Measurements from ENCODE around the gene MLC1. TPM values are rescaled to one million over a fixed set of nuclear protein-coding genes. Genes with fewer than 3 reads are reported as not detected.
A peak's percentile ranks its signal among the peaks of the same experiment; 100 is the strongest.

The MLC1 gene
- total and polyA plus RNA-seq, 9 donors: 0.31 to 1.2 (median 0.79) TPM

DNA sequence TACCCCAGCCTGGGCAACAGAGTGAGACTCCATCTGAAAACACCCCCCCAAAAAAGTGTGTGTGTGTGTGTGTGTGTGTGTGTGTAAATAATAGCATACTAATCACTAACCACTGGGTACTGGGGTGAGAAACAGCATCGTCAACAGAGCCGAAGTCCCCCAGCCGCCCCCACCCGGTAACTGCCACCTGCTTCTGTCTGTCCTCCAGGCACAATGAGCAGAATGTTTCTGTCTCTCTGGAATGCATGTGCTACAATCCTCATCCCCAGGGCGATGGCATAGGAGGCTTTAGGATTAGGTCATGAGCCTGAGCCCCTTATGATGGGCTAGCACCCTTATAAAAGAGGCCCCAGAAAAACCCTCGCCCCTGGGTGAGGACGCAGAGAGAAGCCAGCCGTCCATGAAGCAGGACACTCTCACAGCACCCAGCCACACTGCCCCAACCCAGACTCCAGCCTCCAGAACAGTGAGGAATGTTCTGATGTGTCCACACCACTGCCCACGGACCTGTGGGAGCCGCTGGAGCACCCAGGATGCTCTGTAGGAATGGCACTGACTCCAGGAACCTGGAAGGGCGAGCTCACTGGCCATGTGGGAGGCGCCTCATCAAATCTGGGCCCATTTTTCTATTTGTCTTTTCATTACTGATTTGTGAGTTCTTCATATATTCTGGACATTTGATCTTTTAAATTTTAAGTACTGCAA is 37.0 kb downstream of the MLC1 start:
- H3K27me3 ChIP-seq (ENCODE audit: control insufficient read depth, insufficient read depth, low read length): no peaks in the 10 kb centered on the region
- peak; percentile 63 for DNase-seq
- peak overlapping the region; percentile 35 for H3K27ac ChIP-seq (ENCODE audit: low read length)
- no peaks in the 10 kb centered on the region for H3K36me3 ChIP-seq (ENCODE audit: control insufficient read depth, insufficient read depth, low read length)
- WGBS (ENCODE audit: insufficient coverage): 60% methylated on average over 3 of the region's 12 CpGs
- no peak overlapping the region for H3K4me3 ChIP-seq (ENCODE audit: low read length)
- H3K4me1 ChIP-seq (ENCODE audit: control insufficient read depth, insufficient read depth, low read length): peaks cover 10% of the 10 kb centered on the region
- H3K9me3 ChIP-seq (replicated peaks; ENCODE audit: control insufficient read depth, low read depth, low read length): peaks cover 2% of the 10 kb centered on the region

DNA sequence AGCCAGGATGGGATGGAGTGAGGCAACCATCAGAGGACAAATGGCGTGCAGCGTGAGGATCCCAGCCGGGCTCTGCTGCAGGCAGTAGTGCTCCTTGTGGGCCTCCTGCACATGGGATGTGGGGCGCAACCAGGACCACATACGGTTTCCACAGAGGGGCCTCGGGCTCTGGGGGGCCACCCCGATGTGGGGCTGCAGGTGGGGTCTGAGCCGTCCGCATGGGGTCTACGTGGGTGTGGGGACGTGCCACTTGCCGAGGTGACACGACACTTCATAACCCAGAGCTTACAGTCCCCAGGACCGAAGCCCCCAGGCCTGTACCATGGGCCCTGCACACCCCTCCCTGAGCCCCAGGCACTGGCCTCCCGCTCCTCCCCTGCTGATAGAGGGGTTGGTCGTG is 37.9 kb downstream of the MLC1 start:
- 83% methylated on average over 15 of the region's 16 CpGs for WGBS (ENCODE audit: insufficient coverage)
- H3K9me3 ChIP-seq (replicated peaks; ENCODE audit: control insufficient read depth, low read depth, low read length): no peaks in the 10 kb centered on the region
- H3K4me1 ChIP-seq (ENCODE audit: control insufficient read depth, insufficient read depth, low read length): peaks cover 10% of the 10 kb centered on the region
- no peaks in the 10 kb centered on the region for H3K36me3 ChIP-seq (ENCODE audit: control insufficient read depth, insufficient read depth, low read length)
- no peak for DNase-seq
- no peak overlapping the region for H3K4me3 ChIP-seq (ENCODE audit: low read length)
- H3K27ac ChIP-seq (ENCODE audit: low read length): no peak overlapping the region
- H3K27me3 ChIP-seq (ENCODE audit: control insufficient read depth, insufficient read depth, low read length): no peaks in the 10 kb centered on the region

GRCh38 chr22:50046481-50047245 is 38.6 kb downstream of the MLC1 start:
- H3K4me3 ChIP-seq (ENCODE audit: low read length): no peak overlapping the region
- whole genome bisulfite sequencing (ENCODE audit: insufficient coverage): 80% methylated on average over 12 of the region's 27 CpGs
- H3K9me3 ChIP-seq (replicated peaks; ENCODE audit: control insufficient read depth, low read depth, low read length): no peaks in the 10 kb centered on the region
- no peak for DNase-seq
- H3K4me1 ChIP-seq (ENCODE audit: control insufficient read depth, insufficient read depth, low read length): peaks cover 10% of the 10 kb centered on the region
- no peaks in the 10 kb centered on the region for H3K27me3 ChIP-seq (ENCODE audit: control insufficient read depth, insufficient read depth, low read length)
- H3K36me3 ChIP-seq (ENCODE audit: control insufficient read depth, insufficient read depth, low read length): no peaks in the 10 kb centered on the region
- no peak overlapping the region for H3K27ac ChIP-seq (ENCODE audit: low read length)

- Histone ChIP-seq H3K9me3 (replicated peaks; ENCODE audit: control insufficient read depth, low read depth, low read length) (no peaks in the 10 kb centered on the region), H3K4me3 (ENCODE audit: low read length) (no peak overlapping the region), H3K27ac (ENCODE audit: low read length) (no peak overlapping the region), H3K4me1 (ENCODE audit: control insufficient read depth, insufficient read depth, low read length) (peaks cover 10% of the 10 kb centered on the region), H3K36me3 (ENCODE audit: control insufficient read depth, insufficient read depth, low read length) (no peaks in the 10 kb centered on the region), H3K27me3 (ENCODE audit: control insufficient read depth, insufficient read depth, low read length) (no peaks in the 10 kb centered on the region)
- WGBS (ENCODE audit: insufficient coverage): 66% methylated on average over 14 of the region's 19 CpGs
- DNase-seq: no peak
Observed at GRCh38 chr22:50046019-50046415, 39.2 kb downstream of the MLC1 start.

DNA sequence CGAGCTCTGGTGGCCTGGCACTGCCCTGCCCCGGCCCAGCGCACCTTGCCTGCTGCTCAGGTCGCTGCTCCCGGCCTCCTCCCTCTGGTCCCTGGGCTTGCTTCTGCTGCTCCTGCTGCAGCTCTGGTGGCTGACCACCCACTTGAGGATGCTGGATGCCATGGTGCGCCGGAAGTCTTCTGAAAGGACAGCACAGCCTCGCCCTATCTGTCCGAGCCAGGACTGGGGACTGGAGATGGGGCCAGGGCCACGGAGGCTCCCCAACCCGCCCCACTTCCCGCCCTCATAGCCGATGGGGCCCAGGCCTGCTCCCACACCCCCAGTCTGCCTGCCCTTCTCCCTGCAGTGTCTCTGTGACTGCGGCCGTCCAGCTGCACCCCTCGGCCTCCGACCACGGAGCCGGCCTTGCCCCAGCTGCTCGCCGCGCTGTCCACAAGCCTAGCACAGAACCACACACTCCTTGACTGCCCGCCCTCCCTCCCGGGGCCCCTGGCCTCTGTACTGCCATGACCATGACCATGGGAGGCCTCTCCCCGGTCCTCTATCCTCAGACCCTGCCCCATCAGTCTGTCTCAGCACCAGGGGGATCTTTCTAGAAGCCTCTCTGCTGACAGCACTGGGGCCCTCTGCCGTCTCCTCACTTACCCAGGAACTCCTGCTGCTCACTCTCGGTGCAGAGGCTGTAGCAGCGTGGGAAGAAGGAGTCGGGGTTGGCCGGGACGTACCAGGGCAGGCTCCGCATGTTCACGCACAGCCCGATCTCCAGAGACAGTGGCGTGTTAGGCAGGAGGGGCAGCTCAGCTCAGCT is 39.8 kb downstream of the MLC1 start:
- WGBS (ENCODE audit: insufficient coverage): 69% methylated on average over 34 of the region's 35 CpGs
- H3K9me3 ChIP-seq (replicated peaks; ENCODE audit: control insufficient read depth, low read depth, low read length): no peaks in the 10 kb centered on the region
- H3K4me1 ChIP-seq (ENCODE audit: control insufficient read depth, insufficient read depth, low read length): peaks cover 10% of the 10 kb centered on the region
- no peaks in the 10 kb centered on the region for H3K27me3 ChIP-seq (ENCODE audit: control insufficient read depth, insufficient read depth, low read length)
- H3K36me3 ChIP-seq (ENCODE audit: control insufficient read depth, insufficient read depth, low read length): no peaks in the 10 kb centered on the region
- no peak overlapping the region for H3K4me3 ChIP-seq (ENCODE audit: low read length)
- DNase-seq: no peak
- H3K27ac ChIP-seq (ENCODE audit: low read length): no peak overlapping the region

DNA sequence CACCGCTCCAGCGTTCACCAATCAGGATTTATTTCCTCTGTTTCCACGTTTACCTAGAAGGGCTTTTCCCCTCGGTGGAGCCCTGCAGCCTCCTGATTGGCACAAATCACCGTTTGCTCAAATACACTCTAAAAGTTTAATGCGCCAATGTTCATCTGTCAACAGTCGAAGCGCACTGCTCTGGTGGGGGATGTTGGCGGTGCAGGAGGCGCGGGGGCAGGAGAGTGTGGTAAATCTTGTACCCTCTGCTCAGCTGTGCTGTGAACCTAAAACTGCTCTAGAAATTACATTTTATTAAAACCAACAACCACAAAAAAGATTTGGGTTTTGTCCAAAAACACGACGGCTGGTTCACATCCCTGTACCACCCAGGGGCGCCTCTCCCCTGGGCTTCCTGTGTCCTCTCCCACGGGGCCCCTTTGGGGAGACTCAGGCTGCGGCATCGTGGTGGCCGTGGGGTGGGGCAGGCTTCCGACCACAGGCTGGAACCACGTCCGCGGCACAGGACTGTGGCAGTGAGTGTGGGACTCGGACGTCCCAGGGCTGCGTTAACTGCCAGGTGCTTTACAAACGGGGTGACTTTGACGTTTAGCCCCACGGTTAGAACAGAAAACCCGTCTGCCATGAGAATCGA is 40.6 kb downstream of the MLC1 start:
- 66% methylated on average over 17 of the region's 30 CpGs for WGBS (ENCODE audit: insufficient coverage)

GRCh38 chr22:50041361-50042065 is 43.7 kb downstream of the MLC1 start:
- Histone ChIP-seq H3K36me3 (ENCODE audit: control insufficient read depth, insufficient read depth, low read length) (no peaks in the 10 kb centered on the region), H3K9me3 (replicated peaks; ENCODE audit: control insufficient read depth, low read depth, low read length) (peaks cover 9% of the 10 kb centered on the region), H3K4me1 (ENCODE audit: control insufficient read depth, insufficient read depth, low read length) (no peaks in the 10 kb centered on the region), H3K4me3 (ENCODE audit: low read length) (no peak overlapping the region), H3K27ac (ENCODE audit: low read length) (no peak overlapping the region), H3K27me3 (ENCODE audit: control insufficient read depth, insufficient read depth, low read length) (peaks cover 8% of the 10 kb centered on the region)
- no peak for DNase-seq
- 77% methylated on average over 16 of the region's 17 CpGs for WGBS (ENCODE audit: insufficient coverage)

More for the DNA sequence above, 40.6 kb downstream of the MLC1 start:
- H3K27me3 ChIP-seq (ENCODE audit: control insufficient read depth, insufficient read depth, low read length): peaks cover 4% of the 10 kb centered on the region
- H3K9me3 ChIP-seq (replicated peaks; ENCODE audit: control insufficient read depth, low read depth, low read length): peaks cover 2% of the 10 kb centered on the region
- DNase-seq: no peak
- H3K36me3 ChIP-seq (ENCODE audit: control insufficient read depth, insufficient read depth, low read length): no peaks in the 10 kb centered on the region
- no peak overlapping the region for H3K4me3 ChIP-seq (ENCODE audit: low read length)
- H3K27ac ChIP-seq (ENCODE audit: low read length): no peak overlapping the region
- peaks cover 10% of the 10 kb centered on the region for H3K4me1 ChIP-seq (ENCODE audit: control insufficient read depth, insufficient read depth, low read length)

DNA sequence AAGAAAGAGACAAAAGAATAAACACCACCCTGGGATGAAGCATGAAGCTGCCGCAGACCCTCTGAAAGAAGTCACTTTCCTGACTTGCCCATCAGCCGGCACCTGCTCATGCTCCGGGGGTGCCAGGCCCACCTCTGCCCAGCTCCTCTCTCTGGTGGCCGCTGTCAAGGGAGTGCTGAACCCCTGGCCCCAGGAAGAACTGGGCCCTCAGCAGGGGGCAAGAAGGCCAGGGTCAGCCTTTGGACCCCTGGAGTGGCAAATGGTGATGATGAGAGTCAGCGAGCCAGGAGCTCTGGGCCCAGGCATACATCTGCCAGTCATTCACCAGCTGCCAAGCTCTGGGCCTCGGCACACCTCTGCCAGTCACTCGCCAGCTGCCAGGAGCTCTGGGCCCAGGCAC is 44.5 kb downstream of the MLC1 start:
- Histone ChIP-seq H3K9me3 (replicated peaks; ENCODE audit: control insufficient read depth, low read depth, low read length) (peaks cover 9% of the 10 kb centered on the region), H3K4me3 (ENCODE audit: low read length) (no peak overlapping the region), H3K36me3 (ENCODE audit: control insufficient read depth, insufficient read depth, low read length) (no peaks in the 10 kb centered on the region), H3K4me1 (ENCODE audit: control insufficient read depth, insufficient read depth, low read length) (no peaks in the 10 kb centered on the region), H3K27me3 (ENCODE audit: control insufficient read depth, insufficient read depth, low read length) (peaks cover 8% of the 10 kb centered on the region), H3K27ac (ENCODE audit: low read length) (no peak overlapping the region)
- DNase-seq: no peak
- WGBS (ENCODE audit: insufficient coverage): 100% methylated on average over 3 of the region's 7 CpGs

GRCh38 chr22:50039669-50040443 is 45.4 kb downstream of the MLC1 start:
- Histone ChIP-seq H3K36me3 (ENCODE audit: control insufficient read depth, insufficient read depth, low read length) (no peaks in the 10 kb centered on the region), H3K9me3 (replicated peaks; ENCODE audit: control insufficient read depth, low read depth, low read length) (peaks cover 9% of the 10 kb centered on the region), H3K27me3 (ENCODE audit: control insufficient read depth, insufficient read depth, low read length) (peaks cover 10% of the 10 kb centered on the region), H3K4me3 (ENCODE audit: low read length) (no peak overlapping the region), H3K4me1 (ENCODE audit: control insufficient read depth, insufficient read depth, low read length) (no peaks in the 10 kb centered on the region), H3K27ac (ENCODE audit: low read length) (no peak overlapping the region)
- WGBS (ENCODE audit: insufficient coverage): 90% methylated on average over 28 of the region's 29 CpGs
- DNase-seq: no peak
